Uterus (tissue), 2 donors: ENCODE measurements around the gene SERPINI1.

Experiments used
- POLR2A ChIP-seq, 2 donors: fragments of 450-650 bp; IDR thresholded peaks; one replicate each; pipeline ENCODE4 v1.6.1; 2016; ENCODE audit warnings: antibody characterized with exemption in 2 of 2, mild to moderate bottlenecking in 1 of 2, moderate library complexity in 1 of 2
- TF ChIP-seq, protein P1 (sequence below), 4 experiments: fragments of 200-600 bp in 2 of 4; fragments of 450-650 bp in 2 of 4; sonication (generic) in 2 of 4; IDR thresholded peaks; one replicate each; pipeline ENCODE4 v1.5.1; 2016 to 2019; ENCODE audit warnings: antibody characterized with exemption in 4 of 4, mild to moderate bottlenecking in 2 of 4, moderate library complexity in 1 of 4

- no peak for TF ChIP-seq POLR2A (IDR thresholded peaks at IDR 0.05)
- TF ChIP-seq, protein P1, sequence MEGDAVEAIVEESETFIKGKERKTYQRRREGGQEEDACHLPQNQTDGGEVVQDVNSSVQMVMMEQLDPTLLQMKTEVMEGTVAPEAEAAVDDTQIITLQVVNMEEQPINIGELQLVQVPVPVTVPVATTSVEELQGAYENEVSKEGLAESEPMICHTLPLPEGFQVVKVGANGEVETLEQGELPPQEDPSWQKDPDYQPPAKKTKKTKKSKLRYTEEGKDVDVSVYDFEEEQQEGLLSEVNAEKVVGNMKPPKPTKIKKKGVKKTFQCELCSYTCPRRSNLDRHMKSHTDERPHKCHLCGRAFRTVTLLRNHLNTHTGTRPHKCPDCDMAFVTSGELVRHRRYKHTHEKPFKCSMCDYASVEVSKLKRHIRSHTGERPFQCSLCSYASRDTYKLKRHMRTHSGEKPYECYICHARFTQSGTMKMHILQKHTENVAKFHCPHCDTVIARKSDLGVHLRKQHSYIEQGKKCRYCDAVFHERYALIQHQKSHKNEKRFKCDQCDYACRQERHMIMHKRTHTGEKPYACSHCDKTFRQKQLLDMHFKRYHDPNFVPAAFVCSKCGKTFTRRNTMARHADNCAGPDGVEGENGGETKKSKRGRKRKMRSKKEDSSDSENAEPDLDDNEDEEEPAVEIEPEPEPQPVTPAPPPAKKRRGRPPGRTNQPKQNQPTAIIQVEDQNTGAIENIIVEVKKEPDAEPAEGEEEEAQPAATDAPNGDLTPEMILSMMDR (IDR thresholded peaks at IDR 0.05) = no peak
These were observed 75.5 kb downstream of the SERPINI1 start for GRCh38 chr3:167811031-167811430.
